Activated CD8-positive, alpha-beta memory T cell treated with anti-CD3 and anti-CD28 coated beads for 4 hours (primary cell): Measurements from ENCODE around the gene CLEC4G.
"Not testable (repeated sequence)": the region's sequence is repeated elsewhere in the genome, so short reads cannot be mapped to it uniquely, and the experiment has no call there.

Experiments used
- DNase-seq, 2 donors: peaks; one replicate each; pipeline ENCODE4 v3.0.0-alpha.2; 2020; ENCODE audit warnings: low read depth in 2 of 2

The CLEC4G gene, protein sequence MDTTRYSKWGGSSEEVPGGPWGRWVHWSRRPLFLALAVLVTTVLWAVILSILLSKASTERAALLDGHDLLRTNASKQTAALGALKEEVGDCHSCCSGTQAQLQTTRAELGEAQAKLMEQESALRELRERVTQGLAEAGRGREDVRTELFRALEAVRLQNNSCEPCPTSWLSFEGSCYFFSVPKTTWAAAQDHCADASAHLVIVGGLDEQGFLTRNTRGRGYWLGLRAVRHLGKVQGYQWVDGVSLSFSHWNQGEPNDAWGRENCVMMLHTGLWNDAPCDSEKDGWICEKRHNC

GRCh38 chr19:7732045-7732444 lies at the start of gene CLEC4G:
TSS of gene CLEC4G (minus strand) at chr19:7732110. CDS start at chr19:7732102, 8 bp downstream.
- DNase-seq: no peak

DNA sequence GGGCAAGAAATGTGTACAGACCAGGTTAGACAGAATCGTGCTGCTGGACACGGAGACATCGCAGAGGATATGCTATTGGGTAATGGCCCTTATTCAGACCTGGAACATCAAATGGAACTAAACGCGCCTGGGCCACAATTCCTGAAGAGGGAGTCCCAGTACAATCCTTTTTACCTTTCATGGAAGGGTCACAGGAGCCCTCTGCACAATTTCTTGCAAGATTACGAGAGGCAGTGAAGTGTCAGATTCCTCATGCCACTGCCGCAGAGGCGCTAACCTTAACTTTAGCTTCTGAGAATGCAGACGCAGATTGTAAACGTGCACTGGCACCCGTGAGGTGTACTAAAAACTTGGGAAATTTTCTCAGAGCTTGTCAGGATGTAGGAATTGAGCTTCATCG lies 49.2 kb upstream of the CLEC4G start:
- DNase-seq: no peak

- no peak for DNase-seq
These were observed 47.9 kb upstream of the CLEC4G start for GRCh38 chr19:7779631-7780486.

- DNase-seq: no peak
These were observed 46.2 kb upstream of the CLEC4G start for GRCh38 chr19:7778081-7778480.

DNA sequence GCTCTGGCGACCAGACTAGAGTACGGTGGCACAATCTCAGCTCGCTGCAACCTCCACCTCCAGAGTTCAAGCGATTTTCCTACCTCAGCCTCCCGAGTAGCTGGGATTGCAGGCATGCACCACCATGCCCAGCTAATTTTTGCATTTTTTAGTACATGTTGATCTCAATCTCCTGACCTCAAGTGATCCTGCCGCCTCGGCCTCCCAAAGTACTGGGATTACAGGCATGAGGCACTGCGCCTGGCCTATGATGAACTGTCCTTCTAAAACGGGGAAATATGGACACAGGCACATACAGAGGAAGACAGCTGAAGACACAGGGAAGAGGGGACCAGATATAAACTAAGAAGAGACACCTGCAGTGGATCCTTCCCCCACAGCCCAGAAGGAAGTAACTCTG lies 43.9 kb upstream of the CLEC4G start:
- no peak for DNase-seq

DNA sequence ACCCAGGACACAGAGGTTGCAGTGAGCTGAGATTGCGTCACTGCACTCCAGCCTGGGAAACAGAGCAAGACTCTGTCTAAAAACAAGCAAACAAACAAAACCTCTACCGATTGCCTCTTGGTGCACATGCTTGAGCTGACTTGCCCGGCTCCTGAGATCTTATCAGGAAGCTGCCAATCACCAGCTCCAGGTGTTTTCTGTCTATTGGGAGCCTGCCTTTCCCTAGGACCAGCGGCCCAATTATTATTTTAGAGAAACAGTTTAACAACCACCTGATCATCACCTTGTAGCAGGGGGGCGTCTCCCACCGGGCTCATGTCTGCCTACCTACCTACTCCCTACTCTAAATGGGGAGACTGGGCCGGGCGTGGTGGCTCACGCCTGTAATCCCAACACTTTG lies 41.9 kb upstream of the CLEC4G start:
- DNase-seq: no peak

DNA sequence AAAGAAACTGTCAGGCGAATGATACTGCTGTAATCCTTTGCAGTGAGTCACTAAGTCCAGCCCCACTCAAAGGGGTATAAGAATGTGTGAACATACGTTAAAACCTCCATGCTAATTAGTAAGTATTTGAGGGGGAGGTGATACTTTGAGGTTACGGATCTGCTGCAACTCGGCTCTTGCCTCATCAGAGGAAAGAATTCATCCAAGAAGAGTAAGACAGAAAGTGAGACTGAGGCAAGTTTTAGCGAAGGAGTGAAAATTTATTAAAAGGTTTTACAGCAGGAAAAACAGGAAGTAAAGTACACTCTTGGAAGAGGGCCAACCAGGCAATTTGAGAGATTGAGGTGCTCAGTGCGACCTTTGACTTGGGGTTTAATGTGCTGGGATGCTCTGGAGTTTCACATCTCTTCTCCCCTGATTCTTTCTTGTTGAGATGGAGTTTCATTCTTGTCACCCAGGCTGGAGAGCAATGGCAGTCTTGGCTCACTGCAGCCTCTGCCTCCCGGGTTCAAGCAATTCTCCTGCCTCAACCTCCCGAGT lies 40.9 kb upstream of the CLEC4G start:
- DNase-seq: no peak

DNA sequence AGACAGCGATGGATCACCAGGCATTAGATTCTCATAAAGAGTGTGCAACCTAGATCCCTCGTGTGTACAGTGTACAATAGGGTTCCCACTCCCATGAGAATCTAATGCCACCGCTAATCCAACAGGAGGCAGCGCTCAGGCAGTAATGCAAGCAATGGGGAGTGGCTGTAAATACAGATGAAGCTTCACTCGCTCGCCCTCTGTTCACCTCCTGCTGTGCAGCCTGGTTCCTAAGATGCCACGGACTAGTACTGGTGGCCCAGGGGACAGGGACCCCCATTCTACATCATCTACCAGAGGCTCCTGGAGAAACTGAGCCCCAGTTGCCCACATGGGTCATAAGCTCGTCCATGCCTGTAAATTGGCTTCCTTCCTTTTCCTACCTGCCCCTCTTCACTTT lies 39.2 kb upstream of the CLEC4G start:
- DNase-seq: no peak

DNA sequence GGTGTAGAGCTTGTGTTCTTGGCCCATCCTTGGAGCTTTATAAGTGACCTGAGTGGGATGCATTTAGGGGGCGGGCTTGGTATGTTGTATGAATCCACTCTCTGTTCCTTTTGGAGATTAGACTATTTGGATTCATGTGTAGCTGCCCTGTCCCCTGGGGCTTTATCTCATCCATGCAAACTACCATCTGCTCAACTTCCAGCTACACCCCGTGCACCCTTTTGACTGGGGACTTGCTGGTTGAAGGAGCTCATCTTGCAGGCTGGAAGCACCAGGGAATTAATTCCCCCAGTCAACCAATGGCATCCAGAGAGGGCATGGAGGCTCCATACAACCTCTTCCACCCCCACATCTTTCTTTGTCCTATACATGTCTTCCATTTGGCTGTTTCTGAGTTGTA lies 37.3 kb upstream of the CLEC4G start:
- DNase-seq: no peak

GRCh38 chr19:7767487-7767886 lies 35.6 kb upstream of the CLEC4G start:
- DNase-seq: no peak

GRCh38 chr19:7766535-7766934 lies 34.6 kb upstream of the CLEC4G start:
- no peak for DNase-seq

- DNase-seq: not testable (repeated sequence)
These were observed 33.1 kb upstream of the CLEC4G start for GRCh38 chr19:7765043-7765442.

DNA sequence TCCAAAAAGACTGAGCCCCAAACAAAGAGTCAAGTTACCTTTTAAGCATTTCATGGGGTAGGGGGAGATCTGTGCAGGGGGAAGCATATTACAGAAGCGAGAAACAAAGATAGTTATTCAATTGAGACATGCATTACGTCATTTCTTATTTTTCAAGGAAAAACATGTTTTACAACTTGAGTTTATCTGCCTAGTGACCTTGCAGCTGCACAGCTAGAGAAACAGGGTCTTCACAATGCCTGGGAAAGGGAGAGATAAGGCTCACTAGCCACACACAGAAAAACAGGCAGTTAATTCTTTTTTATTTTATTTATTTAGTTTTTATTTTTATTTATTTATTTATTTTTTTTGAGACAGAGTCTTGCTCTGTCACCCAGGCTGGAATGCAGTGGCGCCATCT lies 32.2 kb upstream of the CLEC4G start:
- not testable (repeated sequence) for DNase-seq

- DNase-seq: no peak
These were observed 31.8 kb upstream of the CLEC4G start for GRCh38 chr19:7763696-7764095.

- no peak for DNase-seq
These were observed 30.9 kb upstream of the CLEC4G start, which contains the start of gene CLEC4M for GRCh38 chr19:7762719-7763293. TSS of gene CLEC4M (plus strand) at chr19:7763243. CDS start at chr19:7763267, 24 bp downstream.

- no peak for DNase-seq
These were observed 27.2 kb upstream of the CLEC4G start for GRCh38 chr19:7759156-7759555.

DNA sequence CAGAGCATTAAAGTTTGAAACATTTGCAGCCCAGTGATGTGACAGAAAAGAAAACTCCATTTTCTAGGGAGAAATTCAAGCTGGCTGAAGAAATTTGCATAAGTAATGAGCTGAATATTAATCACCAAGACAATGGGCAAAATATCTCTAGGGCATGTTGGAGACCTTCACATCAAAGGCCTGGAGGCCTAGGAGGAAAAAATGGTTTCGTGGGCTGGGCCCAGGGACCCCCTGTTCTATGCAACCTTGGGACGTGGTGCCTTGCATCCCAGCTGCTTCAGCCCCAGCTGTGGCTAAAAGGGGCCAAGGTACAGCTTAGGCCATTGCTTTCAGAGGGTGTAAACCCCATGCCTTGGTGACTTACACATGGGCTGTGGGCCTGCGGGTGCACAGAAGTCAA lies 25.4 kb upstream of the CLEC4G start:
- DNase-seq: no peak

DNA sequence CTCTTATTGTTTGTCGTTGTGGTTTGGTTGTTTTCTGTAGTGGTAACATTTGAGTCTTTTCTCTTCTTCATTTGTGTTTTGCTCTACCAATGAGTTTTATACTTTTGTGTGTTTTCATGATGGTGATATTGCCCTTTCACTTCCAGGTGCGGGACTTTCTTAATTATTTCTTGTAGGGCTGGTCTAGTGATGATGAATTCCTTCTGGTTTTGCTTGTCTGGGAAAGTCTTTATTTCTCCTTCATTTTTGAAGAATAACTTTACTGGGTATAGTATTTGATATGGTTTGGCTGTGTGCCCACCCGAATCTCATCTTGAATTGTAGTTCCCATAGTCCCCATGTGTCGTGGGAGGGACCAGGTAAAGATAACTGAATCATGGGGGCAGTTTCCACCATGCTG lies 24.3 kb upstream of the CLEC4G start:
- no peak for DNase-seq

- DNase-seq: peak in 1 of 2 donors; percentile 28
These were observed 19.4 kb upstream of the CLEC4G start for GRCh38 chr19:7751157-7751783.

- DNase-seq: no peak
These were observed 16.8 kb upstream of the CLEC4G start for GRCh38 chr19:7748756-7749155.

GRCh38 chr19:7748171-7748570 lies 16.3 kb upstream of the CLEC4G start:
- no peak for DNase-seq
